Measurements from ENCODE around the gene SLC9A8.

- TF ChIP-seq POLR2A (IDR thresholded peaks at IDR 0.05; ENCODE audit: low read length) (no peak), GATA1 (IDR thresholded peaks at IDR 0.05; ENCODE audit: low read depth, low read length) (no peak)
Observed at GRCh38 chr20:49853640-49854039, 41.0 kb downstream of the SLC9A8 start.

Data from erythroblast (primary cell).